PC-3 (cell line): Measurements from ENCODE around the gene HERC2.

Experiments used
- EZH2 ChIP-seq: fragments of 300-600 bp; sonication (generic); IDR thresholded peaks from one replicate; pipeline ENCODE4 v1.6.1; 2017; ENCODE audit warnings: antibody characterized with exemption, mild to moderate bottlenecking, low read length; ENCODE audit not compliant: unreplicated experiment
- TF ChIP-seq, protein P1 (sequence below): fragments of 300-600 bp; sonication (generic); conservative IDR thresholded peaks from 2 replicates; pipeline ENCODE4 v1.5.1; 2017; ENCODE audit warnings: antibody characterized with exemption, low read depth, mild to moderate bottlenecking, low read length

DNA sequence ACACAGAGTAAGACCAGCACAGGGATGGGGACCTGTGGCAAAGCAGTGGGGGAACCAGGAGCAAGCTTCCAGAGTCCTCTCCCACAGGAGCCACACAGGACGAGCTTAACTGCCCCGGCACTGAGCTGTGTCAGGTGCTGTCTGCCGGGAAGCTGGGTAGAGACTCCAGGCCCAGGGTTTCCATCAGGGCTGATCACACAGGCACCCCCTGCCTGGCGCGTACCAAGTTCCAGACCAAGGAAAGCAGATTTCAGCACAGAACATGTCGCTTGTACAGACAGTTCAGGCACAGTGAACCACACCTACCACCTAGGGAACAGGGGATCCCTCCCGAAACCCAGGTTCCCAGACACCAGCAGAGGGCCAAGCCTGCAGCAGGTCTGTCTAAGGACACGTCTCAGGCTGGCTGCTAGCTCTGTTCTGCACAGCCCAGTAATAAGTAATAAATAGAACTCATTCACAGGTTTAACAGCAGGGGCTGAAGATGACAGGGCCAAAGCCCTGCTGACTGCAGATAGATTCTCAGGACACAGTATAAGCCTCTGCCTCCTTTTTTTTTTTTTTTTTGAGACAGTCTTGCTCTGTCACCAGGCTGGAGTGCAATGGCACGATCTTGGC, 192.6 kb downstream of the HERC2 start:
- TF ChIP-seq, protein P1, sequence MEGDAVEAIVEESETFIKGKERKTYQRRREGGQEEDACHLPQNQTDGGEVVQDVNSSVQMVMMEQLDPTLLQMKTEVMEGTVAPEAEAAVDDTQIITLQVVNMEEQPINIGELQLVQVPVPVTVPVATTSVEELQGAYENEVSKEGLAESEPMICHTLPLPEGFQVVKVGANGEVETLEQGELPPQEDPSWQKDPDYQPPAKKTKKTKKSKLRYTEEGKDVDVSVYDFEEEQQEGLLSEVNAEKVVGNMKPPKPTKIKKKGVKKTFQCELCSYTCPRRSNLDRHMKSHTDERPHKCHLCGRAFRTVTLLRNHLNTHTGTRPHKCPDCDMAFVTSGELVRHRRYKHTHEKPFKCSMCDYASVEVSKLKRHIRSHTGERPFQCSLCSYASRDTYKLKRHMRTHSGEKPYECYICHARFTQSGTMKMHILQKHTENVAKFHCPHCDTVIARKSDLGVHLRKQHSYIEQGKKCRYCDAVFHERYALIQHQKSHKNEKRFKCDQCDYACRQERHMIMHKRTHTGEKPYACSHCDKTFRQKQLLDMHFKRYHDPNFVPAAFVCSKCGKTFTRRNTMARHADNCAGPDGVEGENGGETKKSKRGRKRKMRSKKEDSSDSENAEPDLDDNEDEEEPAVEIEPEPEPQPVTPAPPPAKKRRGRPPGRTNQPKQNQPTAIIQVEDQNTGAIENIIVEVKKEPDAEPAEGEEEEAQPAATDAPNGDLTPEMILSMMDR = no peak
- no peak for TF ChIP-seq EZH2
